Measurements from ENCODE around the gene TSPAN4.

DNA sequence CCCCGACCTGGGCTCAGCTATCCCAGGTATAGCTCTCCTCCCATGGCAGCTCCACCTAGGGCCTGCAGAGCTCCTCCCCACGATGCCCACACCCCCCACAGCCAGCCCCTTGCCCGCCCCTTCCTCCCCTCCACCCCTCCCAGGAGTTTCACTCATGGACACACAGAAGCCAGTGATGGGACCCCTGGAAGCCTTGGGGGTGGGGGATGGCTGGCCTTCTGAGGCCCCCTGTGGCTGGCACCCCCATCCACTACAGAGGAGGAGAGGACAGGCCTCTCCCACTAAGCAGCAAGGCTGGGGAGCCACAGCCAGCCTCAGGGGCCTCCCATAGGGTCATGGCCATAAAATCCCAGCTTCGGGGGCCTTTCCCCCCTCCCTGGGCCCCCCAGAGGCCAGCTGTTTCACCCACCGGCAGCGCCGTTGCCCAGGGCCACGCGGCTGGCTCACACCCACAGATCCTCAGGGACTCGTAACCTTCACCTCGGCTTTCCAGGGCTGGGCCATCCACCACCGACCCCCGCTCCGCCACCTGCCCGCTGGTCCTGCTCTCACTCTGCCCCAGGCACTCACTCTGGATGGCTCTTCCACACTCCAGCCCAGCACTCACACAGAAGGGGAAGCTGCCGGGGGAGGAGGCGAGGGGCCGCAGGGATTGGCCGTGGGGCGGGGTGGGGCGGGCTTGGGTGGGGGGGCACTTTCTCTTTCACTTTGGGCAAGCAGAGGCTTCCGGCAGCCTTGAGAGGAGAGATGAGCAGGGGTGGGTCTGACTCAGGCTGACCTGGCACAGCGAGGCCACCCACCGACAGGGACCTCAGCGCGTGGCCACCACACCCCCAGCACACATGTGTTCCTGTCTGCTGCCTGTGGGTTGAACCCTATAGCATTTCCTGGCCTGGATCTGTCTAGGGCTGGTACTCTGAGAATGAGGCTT is 46.8 kb upstream of the TSPAN4 start:
- TF ChIP-seq, protein P1, sequence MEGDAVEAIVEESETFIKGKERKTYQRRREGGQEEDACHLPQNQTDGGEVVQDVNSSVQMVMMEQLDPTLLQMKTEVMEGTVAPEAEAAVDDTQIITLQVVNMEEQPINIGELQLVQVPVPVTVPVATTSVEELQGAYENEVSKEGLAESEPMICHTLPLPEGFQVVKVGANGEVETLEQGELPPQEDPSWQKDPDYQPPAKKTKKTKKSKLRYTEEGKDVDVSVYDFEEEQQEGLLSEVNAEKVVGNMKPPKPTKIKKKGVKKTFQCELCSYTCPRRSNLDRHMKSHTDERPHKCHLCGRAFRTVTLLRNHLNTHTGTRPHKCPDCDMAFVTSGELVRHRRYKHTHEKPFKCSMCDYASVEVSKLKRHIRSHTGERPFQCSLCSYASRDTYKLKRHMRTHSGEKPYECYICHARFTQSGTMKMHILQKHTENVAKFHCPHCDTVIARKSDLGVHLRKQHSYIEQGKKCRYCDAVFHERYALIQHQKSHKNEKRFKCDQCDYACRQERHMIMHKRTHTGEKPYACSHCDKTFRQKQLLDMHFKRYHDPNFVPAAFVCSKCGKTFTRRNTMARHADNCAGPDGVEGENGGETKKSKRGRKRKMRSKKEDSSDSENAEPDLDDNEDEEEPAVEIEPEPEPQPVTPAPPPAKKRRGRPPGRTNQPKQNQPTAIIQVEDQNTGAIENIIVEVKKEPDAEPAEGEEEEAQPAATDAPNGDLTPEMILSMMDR (IDR thresholded peaks at IDR 0.05; ENCODE audit: low read depth, low read length) = no peak
- TF ChIP-seq EZH2phosphoT487 (IDR thresholded peaks at IDR 0.05; ENCODE audit: low read depth) = no peak
